Fibroblast of pulmonary artery (primary cell): ENCODE data around the gene PRKAG2.

ENCODE experiments used
- DNase-seq: peaks from one replicate; pipeline ENCODE4 v3.0.0-alpha.2; 2010; ENCODE audit warnings: low read depth
- H3K4me3 ChIP-seq: replicated peaks from 2 replicates; pipeline ENCODE4 v1.5.1; 2011; ENCODE audit warnings: low read depth, mild to moderate bottlenecking, control low read depth, low read length, moderate library complexity
- CTCF ChIP-seq: IDR thresholded peaks from 2 replicates; pipeline ENCODE4 v1.5.1; 2011; ENCODE audit warnings: mild to moderate bottlenecking, control low read depth, low read length, inconsistent platforms; ENCODE audit errors: missing control alignments

Gene PRKAG2

DNA sequence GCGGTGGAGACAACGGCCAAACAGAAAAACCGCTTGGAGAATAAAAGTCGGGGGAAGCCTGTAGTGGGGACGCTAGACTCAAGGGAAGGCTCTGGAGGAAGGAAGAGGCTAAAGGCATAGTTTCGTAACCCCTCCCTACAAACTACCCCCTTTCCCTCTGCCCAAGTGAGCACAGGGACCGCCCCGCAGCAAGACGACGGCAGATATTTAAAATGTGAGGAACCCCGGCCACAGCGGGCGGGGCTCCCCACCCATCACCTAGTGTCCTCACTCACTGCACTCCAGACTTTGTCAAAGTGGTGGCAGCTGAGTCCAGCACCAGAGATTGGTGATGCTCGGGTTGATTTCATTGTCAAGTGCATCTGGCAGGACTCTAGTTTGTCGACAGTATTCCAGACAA is 69.1 kb downstream of the PRKAG2 start:
- TF ChIP-seq CTCF: no peak
- no peak overlapping the region for H3K4me3 ChIP-seq
- DNase-seq: no peak

DNA sequence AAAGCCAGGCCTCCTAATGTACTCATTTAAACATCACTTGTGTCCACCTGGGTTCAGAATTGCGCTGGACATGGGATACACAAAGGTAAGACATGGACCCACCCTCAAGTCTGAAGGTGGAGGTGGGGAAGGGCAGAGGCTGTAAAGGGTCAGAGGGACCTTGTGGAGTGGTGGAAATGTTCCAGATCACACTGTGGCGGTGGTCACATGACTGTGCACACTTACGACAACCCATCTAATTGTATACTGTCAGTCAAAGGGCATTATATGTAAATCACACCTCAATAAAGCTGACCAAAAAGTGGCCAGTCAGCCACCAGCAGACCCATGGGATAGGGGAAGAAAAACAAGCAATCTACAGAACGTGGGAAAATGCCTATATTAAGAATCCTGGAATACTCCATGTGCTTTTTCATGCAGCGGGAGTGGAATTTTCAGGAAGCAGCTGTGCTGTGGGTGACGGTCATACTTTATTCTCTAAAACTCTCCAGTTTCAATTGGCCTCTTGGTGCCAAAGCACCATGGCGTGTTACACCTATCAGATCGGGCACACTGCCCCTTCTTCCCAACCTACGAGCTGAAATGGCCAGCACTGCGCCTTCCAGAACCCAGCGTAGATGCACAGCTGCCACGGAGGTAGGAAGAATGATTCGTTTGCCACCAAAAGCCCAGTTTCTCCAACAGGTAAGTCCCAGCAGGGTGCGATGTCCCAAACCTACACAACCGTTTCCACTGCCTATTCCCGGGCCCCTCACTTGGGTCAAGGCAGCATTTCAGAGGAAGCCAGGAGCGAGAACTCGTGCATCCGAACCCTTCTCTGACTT is 69.8 kb downstream of the PRKAG2 start:
- no peak overlapping the region for H3K4me3 ChIP-seq
- TF ChIP-seq CTCF: no peak
- no peak for DNase-seq

GRCh38 chr7:151806204-151806603 is 70.7 kb downstream of the PRKAG2 start:
- no peak overlapping the region for H3K4me3 ChIP-seq
- no peak for TF ChIP-seq CTCF
- DNase-seq: peak; percentile 8

DNA sequence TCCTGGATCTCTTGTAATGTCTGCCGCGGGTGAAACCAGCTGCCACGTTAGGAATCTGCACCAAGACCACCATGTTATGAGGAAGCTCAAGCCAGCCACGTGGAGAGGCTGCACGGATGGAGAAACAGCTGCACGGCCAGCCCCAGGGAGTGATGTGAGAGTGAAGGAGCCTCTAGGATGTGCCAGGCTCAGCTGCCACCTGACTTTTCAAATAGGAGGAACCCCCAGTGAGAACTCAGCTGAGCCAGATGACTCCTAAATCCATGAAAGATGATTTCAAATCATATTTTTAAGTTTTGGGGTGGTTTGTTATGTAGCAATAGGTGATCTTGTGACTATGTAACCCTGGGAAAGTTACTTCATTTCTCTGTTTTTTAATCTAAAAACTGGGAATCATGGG is 71.7 kb downstream of the PRKAG2 start:
- TF ChIP-seq CTCF: no peak
- no peak overlapping the region for H3K4me3 ChIP-seq
- DNase-seq: no peak

GRCh38 chr7:151804756-151805155 is 72.2 kb downstream of the PRKAG2 start:
- no peak for DNase-seq
- TF ChIP-seq CTCF: no peak
- no peak overlapping the region for H3K4me3 ChIP-seq

- no peak overlapping the region for H3K4me3 ChIP-seq
- DNase-seq: no peak
- no peak for TF ChIP-seq CTCF
Measured at GRCh38 chr7:151803841-151804240, 73.1 kb downstream of the PRKAG2 start.

DNA sequence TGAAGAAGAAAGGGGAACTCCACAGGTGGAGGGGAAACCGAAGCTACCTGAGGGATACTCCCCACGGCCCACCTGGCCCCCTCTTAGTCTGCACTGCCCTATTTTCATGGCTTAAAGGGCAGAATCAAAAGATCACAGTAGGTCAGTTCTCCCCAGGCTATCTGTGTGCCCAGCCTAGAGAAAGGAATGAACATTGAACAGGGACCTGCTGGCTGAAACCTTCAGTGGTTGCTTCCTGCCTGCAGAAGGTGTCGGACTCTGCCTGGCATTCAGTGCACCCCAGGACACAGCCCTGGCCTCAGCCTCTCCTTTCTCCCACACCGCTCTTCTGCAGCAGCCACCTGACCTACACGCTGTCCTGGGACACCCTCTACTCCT is 74.5 kb downstream of the PRKAG2 start:
- no peak overlapping the region for H3K4me3 ChIP-seq
- DNase-seq: no peak
- no peak for TF ChIP-seq CTCF
